Stimulated activated CD8-positive, alpha-beta memory T cell treated with anti-CD3 and anti-CD28 coated beads, Interleukin-4, amount 100 ng/mL, for 24 hours (primary cell): ENCODE data around the gene FNDC3B.

Source experiments
- DNase-seq: peaks from one replicate; pipeline ENCODE4 v3.0.0-alpha.2; 2020; ENCODE audit warnings: low read depth

FNDC3B gene

DNA sequence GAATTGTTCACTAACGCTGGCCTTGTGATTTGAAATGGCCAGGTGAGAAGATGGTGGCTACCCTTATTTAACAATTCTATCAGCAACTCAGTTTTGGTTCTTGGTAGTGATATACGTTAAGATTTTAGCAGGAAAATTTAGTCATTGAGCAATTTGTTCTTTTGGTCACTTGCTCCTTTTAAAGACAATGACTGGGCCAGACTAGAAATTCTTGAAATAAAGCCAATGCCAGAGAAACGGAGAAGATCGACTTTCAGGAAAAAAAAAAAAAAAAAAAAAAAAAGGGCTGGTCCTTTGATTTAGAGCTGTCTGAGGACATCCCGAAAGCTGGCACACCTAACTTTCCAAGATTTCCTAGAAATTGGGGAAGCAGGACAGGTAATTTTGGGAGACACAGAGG lies 178.5 kb downstream of the FNDC3B start:
- no peak for DNase-seq

DNA sequence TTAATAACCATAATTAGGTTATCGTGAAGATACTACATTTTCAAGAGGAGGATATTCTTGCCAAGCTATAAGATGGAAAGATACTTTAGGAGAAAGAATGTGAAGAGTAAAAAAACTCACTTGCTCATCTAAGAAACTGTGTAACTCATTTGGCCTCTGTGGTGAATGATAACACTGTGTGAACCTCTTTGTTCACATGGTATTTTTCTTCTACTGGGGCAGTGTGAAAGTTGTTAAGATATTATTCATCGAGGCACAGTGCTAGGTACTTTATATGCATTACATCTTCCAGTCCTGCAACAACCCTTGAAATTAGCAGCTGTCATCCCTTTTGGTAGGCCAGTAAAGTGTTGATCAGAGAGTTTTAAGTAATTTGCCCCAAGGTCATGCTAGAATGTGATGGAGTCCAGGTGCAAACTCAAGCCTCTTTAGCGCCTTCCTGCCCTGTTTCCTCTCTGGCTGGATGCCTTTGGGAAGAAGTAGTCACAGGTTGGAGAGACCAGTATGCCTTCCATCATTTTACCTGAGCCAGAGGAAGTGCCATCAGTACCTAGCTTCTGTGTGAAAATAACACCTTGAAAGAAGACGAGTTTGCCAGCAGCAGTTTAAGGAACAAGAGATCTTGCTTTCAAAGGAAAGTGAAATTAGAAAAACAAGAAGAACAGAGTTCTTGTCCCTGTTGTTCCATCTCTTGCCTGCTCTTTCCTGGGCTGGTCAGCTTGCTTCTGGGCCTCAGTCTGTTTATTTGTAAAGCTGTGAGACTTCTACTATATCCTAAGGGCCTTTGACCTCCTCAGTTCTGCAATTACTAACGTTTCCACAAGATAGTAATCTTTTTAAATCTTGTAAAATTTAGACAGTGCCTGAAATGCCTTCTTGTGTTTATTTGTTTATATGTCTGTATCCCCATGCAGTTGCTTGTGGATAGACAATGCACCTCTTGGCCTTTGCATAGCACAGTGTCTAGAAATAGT lies 179.3 kb downstream of the FNDC3B start:
- no peak for DNase-seq

DNA sequence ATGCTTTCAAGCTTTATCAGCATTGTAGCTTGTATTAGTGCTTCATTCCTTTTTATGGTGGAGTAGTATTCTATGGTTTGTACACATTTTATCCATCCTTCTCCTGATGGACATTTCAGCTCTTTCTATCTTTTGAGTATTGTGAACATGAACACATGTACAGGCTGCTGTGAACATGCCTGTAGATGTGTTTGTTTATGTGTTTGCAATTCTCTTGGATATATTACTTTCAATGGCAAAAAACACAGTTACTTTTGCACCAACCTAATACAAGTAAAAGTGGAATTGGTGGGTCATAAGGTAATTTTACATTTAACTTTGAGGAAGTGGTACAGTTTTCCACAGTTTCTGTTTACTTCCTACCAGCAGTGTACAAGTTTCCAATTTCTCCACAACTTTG lies 180.4 kb downstream of the FNDC3B start:
- no peak for DNase-seq

DNA sequence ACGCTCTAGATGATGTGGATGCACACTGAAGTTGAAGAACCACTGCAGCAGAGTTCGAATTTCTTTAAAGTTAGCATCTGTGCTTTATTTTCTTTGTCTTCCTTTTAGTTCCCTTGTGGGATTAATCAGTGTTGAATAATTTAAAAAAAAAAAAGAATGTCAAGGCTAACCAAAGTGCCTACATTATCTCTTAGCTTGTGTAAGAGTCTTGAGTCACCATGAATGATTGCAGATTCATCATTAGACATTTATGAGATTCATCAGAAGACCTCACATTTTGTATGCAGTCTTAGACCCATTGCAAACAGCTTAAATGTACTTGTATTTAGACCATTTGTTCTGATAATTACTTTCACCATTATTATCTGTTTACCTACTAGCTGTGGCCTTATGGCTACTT lies 182.2 kb downstream of the FNDC3B start:
- DNase-seq, result no peak

DNA sequence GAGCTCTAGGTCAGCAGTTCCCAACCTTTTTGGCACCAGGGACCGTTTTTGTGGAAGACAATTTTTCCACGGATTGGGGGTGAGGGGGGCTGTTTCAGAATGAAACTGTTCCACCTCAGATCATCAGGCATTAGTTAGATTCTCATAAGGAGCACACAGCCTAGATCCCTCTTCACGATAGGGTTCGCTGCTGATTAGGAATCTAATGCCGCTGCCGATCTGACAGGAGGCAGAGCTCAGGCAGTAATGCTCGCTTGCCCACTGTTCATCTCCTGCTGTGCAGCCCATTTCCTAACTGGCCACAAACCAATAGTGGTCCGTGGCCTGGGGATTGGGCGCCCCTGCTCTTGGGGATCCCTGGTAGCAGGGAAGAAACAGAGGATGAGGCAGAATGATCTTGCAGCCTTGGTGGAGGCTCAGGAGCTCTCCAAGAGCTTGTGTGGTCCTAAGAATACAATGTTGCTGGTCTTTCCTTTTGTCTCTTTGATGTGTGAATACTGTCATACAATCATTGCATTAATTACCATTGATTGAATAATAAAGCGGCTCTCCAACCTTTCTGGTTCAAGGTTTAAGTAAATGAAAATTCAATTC lies 183.2 kb downstream of the FNDC3B start:
- DNase-seq, result no peak

DNA sequence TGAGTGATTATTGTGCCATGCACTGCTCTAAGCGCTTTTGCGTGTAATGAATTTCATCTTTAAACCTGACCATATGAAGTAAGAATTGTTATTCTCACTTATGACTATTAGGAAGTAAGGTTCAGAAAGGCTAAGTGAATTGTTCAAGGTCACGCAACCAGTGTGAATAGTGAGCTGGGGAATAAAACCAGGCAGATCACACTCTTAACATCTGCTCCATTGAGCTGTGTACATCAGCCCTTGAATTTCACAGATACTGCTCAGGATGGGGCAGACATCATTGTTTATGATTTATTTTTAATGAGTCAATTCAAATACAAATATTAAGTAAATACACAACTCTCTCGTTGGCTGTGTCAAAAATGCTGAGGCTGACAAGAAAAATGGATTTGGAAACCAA lies 184.5 kb downstream of the FNDC3B start:
- DNase-seq, result no peak

DNA sequence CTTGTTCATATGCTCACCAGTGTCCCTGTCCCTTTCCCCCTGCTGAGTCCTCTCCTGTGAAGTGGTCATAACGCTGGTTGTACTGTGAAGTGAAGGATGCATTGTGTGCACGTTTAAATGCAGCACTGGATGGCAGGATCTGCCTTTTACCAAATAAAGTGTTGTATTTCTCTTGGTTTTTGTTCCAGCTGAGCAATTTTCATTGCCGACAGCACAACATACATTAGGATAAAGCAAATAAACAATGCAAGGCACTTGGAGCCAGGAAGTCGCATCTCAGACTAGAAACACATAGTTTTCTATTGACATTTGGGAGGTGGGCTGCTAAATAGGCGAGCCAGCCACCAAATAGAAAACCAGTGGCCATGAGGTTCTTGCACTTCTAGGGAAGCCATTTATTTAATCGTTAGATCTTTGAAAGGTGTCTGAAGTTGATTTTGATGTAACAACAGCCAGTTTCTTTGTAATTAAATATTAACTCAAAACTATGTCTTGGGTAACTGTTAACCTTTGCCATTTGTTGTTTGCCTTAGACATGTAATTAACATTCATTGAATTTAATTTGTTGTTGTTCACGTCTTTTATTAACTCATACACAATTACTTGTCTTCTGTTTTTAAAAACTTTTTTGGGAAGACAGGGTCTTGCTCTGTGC lies 185.3 kb downstream of the FNDC3B start:
- no peak for DNase-seq

DNA sequence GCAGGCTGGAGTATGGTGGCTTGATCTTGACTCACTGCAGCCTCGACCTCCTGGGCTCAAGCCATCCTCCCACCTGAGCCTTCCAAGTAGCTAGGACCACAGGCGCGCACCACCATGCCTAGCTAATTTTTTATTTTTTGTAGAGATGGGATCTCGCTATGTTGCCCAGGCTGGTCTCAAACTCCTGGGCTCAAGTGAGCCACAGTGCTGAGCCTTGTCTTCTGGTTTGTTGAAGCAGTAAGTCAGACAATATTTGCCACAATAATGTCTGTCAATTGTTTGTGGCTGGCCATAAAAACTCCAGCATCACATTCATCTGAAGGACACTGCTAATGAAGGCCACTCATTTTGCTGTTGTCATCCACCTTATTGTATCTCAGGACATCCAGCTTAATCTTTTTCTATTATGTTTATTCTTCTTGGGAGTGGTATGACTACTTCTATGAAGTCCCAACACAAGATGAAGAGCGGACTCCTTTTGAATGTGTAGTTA lies 185.9 kb downstream of the FNDC3B start:
- DNase-seq, result no peak

DNA sequence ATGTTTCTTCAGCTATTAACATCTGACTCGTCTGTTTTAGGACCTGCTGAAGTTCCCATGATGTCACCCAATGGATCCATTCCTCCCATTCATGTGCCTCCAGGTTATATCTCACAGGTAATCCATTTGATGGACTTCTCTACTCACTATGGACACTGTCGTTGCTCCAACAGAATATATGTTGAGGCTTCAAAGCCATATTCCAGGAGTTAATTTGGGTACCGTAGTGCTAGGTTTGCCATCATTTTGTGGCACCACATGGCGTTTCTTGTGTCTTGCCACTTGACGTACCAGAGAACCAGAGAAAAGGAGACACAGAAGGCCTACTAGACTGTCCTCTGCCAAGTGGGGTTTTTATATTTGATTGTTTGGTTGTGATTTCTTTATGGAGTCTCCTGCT lies 187.5 kb downstream of the FNDC3B start:
- DNase-seq, result no peak

DNA sequence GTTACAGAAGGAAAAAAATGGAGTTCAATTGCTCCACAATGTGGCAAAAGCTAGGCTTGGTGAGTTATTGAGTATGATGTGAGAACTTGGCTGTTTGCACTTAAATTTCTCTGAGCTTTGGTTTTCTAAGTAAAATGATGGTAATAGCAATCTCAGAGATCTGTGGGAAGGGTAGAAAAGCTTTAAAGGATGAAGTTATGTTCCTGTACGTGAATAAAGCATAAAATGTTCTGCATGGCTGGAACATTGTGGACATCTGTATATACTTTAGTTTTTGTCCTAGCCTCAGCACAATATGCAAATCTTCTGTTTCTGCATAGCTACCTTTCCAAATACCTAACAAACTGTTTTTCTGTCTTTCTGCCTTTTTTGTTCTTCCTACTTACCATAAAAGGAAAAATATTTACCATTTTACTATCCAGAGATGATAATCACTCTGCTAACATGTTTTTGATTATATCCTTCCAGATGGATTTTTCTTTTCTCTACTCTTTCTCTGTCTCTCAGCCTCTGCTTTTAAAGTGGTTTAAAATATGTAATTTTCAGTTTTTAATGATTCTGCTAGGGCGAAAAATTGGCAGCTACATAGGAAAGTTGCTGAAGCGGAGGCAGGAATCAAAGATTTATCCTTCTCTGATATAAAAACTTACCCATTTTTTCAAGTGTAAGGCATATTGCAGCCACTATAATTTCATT lies 188.1 kb downstream of the FNDC3B start:
- DNase-seq, result no peak

DNA sequence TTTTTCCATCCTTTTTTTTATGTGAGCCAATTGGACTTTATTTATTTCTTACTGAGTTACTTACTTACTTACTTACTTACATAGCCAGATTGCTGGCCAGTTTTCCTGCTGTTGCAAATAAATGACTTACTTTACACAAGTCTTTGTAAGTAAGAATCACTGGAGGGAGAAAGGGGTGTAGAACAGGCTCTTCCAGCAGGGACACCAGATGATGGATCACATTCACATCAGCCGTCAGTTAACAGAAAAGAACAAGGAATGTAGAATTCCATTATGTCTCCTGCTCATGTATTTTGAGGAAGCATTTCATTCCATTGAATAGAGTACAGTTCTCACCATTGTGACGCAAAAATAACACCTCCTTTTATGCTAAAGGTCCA lies 188.6 kb downstream of the FNDC3B start:
- DNase-seq, result no peak

DNA sequence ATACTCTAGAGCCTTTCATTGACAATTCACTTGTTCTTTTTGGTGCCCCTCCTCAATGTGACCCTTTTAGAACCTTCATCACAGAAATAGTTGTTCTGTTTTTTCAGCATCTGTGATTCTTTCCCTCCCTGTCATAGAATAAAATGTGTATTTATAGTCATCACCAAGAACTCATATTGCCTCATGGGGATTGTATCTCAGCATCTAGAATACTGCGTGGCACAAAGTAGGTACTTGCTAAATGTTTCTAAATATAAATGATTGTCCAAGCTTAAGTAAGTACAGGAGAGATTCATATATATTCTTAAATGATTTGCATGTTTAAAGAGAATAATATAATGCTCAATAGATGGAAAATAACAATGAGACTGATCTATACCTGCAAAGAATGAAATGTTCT lies 190.1 kb downstream of the FNDC3B start:
- no peak for DNase-seq

DNA sequence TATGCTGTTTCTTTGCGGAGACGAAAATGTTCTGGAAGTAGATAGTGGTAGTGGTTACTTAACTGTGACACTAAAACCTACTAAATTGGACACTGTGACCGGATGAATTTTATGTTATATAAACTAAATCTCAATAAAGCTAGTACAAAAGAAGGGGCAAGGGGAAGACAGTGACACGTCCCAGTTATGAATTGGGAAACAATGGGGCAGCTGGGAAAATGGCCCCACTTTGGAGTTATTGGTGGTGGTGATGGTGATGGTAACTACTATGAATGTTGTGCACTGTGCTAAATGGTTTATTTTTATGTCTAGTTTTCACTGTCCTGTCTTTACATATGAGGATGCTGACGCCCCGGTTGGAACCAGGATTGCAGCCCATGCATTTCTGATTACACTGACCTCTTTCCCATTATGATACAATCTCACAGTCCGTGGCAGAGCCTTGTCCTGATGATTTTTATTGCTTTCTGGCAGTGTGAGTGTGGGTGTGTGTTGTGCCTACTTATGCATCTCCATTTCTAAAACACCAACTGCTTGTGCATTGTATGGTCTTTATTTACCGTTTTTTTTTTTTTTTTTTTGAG lies 192.0 kb downstream of the FNDC3B start:
- no peak for DNase-seq

DNA sequence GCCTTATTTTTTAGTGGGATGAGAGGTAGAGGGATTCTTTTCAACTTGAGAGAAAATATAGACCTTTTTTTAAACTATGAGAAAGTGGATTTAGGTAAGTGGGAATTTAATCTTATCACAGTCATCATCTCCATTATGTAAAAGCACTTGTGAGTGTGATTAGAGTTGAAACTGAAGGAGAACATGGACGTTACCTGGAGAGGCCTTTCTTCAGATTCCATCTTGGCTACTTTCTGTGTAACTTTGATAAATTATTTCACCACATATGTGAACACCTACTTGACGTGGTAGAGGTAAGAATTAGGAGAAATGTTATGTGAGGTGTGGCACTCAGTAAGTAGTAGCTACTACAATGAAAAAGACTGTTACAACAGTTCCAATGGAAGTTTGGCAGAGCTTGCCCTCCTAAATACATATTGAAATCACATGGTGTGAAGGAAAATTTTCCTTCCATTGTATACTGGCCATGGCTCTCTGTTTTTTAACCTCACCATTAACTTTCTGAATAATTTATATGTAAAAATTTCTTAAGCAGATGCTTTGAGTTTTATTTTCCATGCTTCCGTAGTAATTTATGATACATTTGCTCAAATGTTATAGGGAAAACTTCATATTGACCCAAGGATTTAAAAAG lies 193.3 kb downstream of the FNDC3B start:
- DNase-seq, result no peak

DNA sequence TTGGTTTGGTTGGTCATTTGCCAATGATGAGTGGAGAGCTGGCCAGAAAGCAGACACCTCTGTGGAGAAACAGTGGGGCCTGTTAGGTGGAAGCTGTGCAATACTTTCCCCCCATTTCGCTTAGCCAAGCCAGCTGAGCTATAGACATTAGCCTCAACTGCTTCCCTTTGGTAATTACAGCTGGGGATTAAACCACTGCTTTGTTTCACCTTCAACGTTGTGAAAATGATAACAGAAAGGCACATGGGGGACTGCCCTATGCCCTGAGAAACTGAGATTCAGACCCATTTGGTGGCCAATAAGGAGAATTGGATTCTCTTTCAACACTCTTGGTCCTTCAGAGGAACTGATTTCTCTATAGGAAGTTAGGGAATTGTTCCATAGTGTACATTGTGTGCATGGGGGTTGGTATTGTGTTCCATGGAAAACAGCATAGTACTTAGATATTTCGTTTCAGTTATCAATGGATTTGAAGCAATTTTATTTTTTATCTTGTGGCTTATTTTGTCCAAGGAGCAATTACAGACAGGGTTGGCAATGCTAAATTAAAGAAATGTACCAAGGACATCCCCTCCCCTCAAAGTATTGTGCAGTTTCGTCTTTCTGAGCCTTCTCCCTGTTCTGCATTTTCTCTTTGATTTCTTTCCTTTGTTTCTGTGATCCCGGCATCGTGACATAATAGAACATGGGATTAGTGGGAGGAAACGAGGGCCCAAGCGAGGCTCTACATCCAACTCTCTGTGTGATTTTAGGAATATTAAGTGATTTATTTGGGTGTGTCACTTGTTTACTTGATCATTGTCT lies 194.3 kb downstream of the FNDC3B start:
- no peak for DNase-seq

DNA sequence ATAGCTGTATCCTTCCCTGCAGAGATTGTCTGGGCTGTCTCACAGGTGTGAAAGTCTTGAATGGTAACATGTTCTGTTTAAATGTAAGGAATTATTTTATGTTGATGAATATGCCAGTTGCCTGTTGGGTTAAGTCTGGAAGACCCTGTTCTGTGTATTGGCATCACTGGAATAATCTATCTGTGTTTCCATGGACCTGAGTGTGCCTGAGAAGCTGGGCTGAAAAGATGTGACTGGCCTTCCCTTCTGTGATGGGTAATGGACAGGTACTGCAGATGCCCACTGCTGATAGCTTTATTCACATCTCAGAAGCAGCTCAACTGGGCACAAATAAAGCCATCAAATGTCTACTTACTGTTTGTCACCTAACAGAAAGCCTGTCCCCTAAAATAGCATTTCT lies 196.3 kb downstream of the FNDC3B start:
- DNase-seq, result no peak

DNA sequence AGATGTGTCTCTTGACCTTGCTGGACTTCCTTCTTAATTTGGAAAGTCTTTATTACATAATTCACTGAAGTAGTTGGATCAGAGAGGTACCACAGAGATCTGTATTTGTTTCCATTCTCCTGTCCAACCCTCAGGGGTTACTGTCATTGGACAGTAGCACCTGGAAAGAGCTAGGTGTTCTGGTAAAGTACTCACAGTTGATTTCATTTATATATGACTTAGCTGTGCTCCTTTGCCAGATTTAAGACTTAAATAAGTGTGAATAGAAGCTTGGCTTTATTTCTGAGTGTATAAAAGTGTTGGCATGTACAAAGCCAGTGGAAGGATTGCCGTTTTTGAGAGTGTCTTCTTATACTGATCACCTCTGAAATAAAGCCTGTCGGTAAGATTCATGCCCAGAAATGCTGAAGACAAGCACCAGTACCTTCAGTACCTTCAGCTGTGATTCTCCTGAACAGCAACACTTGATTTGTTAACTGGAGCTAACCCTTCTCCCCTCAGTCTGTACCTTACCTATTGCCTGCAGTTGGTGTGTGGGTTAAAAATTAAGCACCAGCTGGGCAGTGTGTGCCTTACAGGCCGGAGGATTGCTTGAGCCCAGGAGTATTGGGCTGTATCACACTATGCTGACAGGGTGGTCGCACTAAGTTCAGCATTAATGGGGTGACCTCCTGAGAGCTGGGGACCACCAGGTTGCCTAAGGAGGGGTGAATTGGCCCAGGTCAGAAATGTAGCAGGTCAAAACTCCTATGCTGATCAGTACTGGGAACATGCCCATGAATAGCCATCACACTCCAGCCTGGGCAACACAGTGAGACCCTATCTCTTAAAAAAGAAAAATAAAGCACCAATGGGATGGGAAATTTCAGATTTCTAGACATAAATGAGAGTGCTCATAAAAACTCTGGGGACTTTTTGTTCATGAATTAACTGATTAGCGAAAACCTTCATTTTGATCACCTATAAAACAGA lies 197.7 kb downstream of the FNDC3B start:
- DNase-seq, result no peak

DNA sequence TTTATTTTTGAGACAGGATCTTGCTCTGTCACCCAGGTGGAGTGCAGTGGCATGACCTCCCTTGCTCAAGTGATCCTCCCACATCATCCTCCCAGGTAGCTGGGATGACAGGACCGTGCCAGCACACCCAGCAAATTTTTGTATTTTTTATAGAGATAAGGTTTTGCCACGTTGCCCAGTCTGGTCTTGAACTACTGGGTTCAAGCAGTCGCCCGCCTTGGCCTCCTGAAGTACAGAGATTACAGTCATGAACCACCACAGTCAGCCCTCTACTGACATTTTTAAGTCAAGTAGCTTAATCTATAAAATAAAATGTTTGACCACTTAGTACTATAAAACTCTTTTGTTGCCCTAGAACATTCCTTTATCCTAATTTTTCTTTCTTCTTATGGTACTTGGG lies 198.8 kb downstream of the FNDC3B start:
- no peak for DNase-seq

DNA sequence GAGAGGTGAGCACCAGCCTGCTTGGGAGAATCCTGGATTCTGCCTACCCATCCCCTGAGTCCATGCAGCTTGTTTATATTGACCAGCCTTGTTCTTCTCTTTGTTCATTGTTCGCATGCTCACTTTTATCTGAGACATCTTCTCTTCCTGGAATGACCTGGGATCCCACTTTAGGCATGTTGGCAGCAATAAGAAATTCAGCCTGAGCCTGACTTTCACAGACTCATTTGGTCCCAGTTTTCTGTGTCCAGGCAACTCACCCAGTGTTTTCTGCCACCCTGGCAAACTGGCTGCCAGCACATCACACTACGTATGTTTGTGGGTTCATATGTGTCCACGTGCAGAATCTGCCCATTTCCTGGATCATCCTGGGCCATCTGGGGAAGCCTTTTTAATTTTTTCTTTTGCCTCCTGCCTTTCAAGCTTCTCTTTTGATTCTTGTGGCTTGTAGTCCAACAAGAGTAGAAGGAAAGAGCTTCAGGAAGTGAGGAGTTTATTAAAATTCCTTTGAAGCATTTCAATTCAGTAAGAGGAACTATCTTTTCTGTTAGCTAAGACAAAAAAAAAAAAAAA lies 199.9 kb downstream of the FNDC3B start:
- DNase-seq, result no peak
